Hematopoietic multipotent progenitor cell treated with erythropoietin and hydrocortisone succinate and interleukin-3 and kit ligand, for 4 days (in vitro differentiated cells): ENCODE measurements around the gene SELENOT.
"Not testable (repeated sequence)": the region's sequence is repeated elsewhere in the genome, so short reads cannot be mapped to it uniquely, and the experiment has no call there.

Experiments
- DNase-seq: peaks from one replicate; pipeline ENCODE4 v3.0.0-alpha.2; 2015

Gene SELENOT, protein sequence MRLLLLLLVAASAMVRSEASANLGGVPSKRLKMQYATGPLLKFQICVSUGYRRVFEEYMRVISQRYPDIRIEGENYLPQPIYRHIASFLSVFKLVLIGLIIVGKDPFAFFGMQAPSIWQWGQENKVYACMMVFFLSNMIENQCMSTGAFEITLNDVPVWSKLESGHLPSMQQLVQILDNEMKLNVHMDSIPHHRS

DNA sequence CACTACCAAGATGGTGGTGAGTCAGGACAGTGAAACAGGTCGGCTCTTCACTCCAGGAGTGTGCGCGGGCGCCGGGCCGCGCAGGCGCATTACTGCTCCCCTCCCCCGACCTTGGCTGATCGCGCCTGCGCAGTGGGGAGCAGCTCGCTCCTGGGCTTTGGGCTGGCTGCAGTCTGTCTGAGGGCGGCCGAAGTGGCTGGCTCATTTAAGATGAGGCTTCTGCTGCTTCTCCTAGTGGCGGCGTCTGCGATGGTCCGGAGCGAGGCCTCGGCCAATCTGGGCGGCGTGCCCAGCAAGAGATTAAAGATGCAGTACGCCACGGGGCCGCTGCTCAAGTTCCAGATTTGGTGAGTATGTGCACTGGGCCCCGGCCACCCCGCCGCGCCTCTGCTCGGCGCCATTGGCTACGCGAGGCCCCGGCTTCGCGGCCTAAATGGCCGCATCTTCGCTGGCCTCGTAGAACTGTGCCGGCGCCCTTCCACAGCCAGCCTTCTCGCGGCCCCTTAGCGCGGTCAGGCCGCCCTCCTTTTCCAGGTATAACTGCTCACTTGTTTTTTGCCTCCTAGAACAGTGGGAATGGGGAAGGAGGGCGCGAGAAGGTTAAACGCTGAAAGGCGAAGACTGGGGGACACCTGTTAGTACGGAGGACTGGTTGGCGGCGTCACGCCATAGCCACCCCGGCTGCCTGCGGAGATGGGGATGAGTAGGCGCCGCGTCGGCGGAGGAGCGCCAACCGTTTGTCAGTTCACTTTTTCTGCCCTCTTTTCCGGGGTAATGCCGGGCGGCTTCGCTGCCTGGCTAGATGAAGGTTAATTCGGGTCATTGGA, at the start of gene SELENOT:
Gene SELENOT (plus strand): TSS at position 169 of the 827 bp plus-strand sequence. CDS start 42 bp downstream, at position 211.
- DNase-seq: peak; percentile 97

- no peak for DNase-seq
Measured at GRCh38 chr3:150555859-150556436, 47.2 kb upstream of the SELENOT start.

DNA sequence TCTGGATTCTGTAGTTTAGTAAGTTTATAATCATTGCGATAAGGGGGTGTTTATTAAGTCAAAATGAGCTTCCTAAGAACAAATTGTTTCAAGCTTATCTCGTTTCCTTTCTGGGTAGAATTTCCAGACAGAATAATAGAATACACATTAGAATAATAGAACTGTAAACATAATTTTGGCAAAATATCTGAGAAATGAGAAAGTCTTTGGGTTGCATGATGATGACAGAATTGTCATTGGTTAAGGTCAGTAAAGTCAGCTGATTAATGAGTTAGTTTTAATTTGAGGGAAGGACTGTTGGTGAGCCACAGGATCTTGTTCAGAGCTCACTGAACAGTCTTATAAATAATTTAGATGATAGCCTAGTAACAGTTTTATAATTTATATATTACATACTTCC, 46.3 kb upstream of the SELENOT start:
- no peak for DNase-seq

DNA sequence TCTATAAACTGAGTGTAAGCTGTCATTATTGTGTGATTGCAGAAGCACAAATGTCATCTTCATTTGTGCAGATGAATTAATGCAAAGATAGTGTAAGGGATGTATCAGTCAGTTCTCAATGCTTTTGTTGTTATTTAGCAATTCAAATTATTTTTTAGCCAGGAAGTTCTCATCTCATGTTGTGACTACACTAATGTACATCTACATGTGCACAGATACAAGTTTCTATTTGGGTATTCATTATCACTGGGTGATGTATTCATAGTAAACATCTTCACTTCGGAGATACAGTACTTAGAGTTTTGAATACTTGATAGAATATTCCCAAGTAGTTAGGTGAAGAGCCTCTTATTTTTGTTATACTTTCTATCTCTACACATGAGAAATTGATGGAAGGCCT, 45.4 kb upstream of the SELENOT start:
- DNase-seq: no peak

DNA sequence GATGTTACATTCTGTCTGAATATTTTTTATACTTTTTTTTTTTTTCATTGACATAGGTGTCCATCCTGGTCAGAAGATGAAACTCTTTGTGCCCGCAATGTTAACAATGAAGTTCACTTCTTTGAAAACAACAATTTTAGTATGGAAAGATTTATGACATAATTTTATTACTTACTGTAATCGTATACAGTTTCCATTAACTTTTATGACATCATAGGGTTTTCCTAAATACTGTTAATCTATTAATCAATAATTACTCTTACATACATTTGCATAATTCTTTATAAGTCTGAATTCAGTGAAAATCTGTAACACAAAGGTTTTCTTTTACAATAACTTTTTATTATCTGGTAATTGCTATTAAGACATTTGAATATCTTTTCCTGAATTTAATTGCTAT, 38.9 kb upstream of the SELENOT start:
- DNase-seq: no peak

DNA sequence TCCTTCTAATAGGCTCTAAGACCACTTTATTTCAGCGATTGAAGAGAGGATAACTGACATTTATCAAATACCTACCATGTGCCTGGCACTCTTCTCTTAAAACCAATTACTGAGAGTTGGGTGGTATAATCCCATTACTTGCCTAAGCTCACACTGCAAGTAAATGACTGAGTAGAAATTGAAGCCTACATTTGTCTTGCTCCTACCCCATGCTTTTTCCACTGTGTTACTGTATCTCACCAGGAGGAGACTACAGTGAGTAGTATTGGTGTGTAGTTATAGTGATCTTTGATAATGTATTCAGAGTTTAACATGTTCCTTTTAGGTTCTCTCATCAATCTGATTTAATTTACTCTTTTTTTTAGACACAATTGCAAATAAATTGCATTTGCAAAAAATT, 35.8 kb upstream of the SELENOT start:
- no peak for DNase-seq

DNA sequence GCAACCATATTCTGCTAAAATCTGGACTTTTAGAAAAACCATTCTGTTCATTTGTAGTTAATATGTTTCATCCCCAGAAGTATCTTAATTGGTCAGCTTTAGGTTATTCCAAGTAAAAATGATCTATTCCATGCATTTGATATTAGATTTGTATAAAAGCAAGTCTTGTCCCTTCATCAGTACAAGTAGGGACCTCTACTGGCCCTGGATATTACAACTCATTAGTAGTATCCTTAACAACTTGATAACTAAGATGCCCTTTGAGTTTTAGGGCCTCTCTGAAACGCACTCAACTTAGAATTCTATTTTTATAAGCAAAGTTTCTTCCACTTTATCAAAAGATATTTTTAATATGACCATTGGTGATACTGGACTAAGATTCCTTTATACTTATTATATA, 25.3 kb upstream of the SELENOT start:
- peak; percentile 52 for DNase-seq

DNA sequence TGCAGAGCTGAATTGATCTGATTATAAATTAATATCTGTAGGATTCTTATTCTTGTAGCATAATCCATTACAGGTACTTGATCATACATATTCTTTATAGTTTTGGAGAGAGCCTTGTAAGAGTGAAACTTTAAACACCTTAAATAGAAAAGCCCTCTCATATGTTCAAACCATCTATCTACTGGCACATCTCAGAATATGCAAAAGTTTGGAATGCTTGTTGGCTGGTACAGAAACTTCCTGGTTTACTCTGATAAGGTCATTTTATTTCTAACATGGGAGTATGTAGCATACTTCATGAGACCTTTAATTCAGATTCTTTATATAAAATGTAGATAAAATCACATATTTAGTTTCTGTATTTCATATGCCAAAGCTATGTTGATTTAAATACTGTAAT, 21.9 kb upstream of the SELENOT start:
- no peak for DNase-seq

- no peak for DNase-seq
Measured at GRCh38 chr3:150582620-150583019, 20.5 kb upstream of the SELENOT start.

DNA sequence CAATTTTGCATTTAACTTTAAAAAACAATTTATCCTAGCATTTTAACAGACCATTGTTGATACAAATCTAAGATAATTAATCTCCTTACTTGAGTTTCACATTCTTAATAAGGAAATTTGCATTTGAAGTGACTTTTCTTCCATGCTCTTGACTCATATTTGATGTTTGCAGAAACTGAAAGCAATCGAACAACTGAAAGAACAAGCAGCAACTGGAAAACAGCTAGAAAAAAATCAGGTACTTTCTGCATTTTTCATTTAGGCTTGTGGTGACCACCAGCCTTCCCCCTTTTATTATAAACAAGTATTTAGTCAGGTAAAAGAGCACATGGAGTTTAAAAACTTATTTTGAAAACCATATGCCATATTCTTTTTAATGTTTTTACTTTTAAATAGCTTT, 20.1 kb upstream of the SELENOT start:
- DNase-seq: no peak

- no peak for DNase-seq
Measured at GRCh38 chr3:150588027-150588830, 14.9 kb upstream of the SELENOT start.

GRCh38 chr3:150589759-150590158, 13.4 kb upstream of the SELENOT start:
- DNase-seq: no peak

DNA sequence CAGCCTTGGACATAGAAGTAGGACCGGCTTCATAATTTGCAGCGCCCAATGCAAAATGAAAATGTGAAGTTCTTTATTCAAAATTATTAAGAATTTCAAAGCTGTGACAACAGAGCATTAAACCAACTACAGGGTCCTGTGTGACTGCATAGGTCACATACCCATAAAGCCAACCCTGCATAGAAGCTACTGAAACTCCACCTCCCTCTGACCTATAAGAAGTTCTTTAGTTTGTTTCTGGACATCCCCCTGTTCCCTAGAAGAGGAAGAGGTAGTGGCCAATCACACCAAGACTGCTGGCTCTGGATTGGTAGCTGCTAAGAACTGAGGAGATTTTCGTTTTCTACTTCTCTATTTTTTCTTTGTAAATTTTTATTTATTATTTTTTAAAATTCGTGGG, 9.0 kb upstream of the SELENOT start:
- DNase-seq: no peak

- no peak for DNase-seq
Measured at GRCh38 chr3:150597646-150598045, 5.5 kb upstream of the SELENOT start.

DNA sequence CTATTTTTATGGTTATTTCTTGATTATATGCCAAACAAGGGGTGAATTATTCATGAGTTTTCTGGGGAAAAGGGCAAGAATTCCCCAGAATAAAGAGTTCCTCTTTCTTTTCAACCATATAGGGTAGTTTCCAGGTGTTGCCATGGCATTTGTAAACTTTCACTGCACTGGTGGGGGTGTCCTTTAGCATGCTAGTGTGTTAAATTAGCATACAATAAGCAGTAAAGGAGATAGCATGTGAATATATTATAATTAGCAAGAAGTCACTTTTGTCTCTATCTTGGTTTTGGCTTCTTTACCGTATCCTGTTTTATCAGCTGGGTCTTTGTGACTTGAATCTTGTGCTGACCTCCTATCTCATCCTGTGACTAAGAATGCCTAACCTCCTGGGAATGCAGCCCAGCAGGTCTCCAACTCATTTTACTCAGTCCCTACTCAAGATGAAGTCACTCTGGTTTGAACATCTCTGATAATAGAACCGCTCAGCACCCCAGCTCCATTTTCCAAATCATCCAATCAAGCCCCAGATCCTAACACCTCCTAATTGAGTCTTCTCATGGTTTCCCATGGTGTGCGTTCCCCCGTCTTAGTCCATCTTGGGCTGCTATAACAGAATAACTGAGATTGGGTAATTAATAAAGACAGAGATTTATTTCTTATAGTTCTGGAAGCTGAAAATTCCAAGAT, 3.4 kb upstream of the SELENOT start:
- peak; percentile 48 for DNase-seq

- DNase-seq: not testable (repeated sequence)
Measured at GRCh38 chr3:150600647-150601530, 2.2 kb upstream of the SELENOT start.

DNA sequence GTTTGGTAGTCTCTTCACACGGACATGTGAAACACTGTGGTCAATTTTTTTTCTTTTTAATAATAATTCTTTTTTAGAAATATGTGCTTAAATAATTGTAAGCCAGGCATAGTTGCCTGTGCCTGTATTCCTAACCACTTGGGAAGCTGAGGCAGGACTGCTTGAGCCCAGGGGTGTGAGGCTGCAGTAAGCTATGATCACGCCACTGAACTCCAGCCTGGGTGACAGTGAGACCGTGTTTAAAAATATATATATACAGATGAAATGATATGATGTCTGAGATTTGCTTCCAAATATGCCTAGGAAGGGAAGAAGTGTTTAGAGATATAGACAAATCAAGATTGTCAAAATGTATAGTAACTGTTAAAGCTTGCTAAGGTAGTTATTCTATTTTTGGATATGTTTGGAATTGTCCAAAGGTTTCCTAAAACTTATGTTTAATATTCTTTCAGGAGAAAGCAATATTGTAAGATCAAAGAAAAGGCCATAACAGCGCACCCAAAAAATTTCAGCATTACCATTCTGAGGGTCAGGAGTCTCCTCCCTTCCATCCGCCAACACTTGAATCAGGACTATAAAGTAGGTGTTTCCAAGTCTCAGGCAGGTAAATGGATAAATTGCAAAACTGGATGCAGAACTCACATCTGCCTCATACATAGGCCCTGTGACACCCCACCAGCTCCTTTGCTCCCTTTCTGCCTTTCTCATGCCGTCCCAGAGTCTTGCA, 532 bp upstream of the SELENOT start:
- no peak for DNase-seq

- DNase-seq: no peak
Measured at GRCh38 chr3:150603980-150604319, 829 bp downstream of the SELENOT start.

DNA sequence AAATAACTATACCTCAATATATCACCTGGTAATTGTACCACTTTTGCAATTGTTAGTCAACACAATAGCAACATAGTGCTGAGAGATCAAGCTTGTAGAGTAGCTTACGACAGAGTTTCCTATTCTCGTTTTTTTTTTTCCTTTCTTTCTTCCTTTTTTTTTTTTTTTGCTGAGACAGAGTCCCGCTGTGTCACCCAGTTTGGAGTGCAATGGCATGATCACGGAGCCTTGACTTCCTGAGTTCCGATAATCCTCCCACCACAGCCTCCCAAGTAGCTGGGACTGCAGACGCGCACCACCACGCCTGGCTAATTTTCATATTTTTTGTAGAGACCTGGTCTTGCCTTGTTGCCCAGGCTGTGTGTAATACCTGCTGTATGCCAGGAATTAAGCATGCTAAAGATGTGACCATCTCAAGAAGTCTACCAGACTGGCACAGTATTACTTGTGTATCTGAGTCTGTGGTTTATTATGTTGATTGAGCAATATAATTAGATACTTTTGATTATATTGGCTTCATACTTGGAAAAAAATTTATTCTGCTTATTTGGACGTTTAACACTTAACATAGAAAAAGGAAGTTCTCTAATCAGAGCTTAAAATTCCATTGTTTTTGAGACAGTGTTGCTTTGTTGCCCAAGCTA, 3.0 kb downstream of the SELENOT start:
- peak; percentile 82 for DNase-seq

- DNase-seq: no peak
Measured at GRCh38 chr3:150607267-150608065, 4.3 kb downstream of the SELENOT start.
